Measurements from ENCODE around the gene GTF3C4. TPM values are rescaled to one million over a fixed set of nuclear protein-coding genes. Genes with fewer than 3 reads are reported as not detected.

The GTF3C4 gene
- total and polyA plus RNA-seq, 2 of the 13 experiments (the other 11 are each of a cell fraction or from before 2014, with no cell fraction given) = 2.6 to 12.9 TPM

DNA sequence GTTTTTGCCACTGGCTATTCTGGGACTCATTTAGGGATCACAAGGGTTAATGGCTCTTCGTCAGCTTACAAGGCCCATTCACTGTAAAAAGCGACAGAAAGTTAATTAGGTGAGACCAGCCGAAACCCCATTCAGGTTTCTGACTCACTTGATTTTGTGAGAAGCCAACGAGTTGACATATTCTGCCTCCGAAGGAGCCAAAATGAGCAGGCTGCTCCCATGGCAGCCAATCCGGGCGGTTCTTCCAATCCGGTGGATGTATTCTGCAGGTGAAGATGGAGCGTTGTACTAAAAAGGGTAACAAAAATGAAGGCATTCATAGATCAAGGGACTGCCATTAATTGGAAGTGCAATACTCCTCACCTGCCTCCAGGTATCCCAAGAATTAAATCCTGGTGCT lies 40.1 kb upstream of the GTF3C4 start:
- Histone ChIP-seq H3K4me2 (ENCODE audit: low read depth, low read length) (no peak overlapping the region), H3K9me3 (ENCODE audit: low read length) (no peaks in the 10 kb centered on the region), H3K36me3 (replicated peaks in 1 of 2; ENCODE audit: control insufficient read depth in 1 of 2, insufficient read depth in 2 of 2, low read length in 2 of 2) (peaks cover 11 to 55% of the 10 kb centered on the region in 2 experiments; a peak in 4 of 5 replicates), H3K4me1 (ENCODE audit: insufficient read depth, low read length) (peaks cover 9% of the 10 kb centered on the region; the same call in 1 of the 2 replicates), H2AFZ (ENCODE audit: low read length) (no peak overlapping the region), H3K4me3 (replicated peaks in 1 of 3; ENCODE audit: insufficient read depth in 1 of 3, low read depth in 2 of 3, low read length in 3 of 3) (no peak overlapping the region), H3K79me2 (ENCODE audit: insufficient read depth, low read length) (no peaks in the 10 kb centered on the region), H4K20me1 (ENCODE audit: insufficient read depth, low read length) (no peaks in the 10 kb centered on the region), H3K9ac (ENCODE audit: insufficient read depth, low read depth, low read length) (no peak overlapping the region), H3K27me3 (ENCODE audit: control insufficient read depth in 1 of 2, insufficient read depth in 2 of 2, low read length in 2 of 2) (no peaks in the 10 kb centered on the region), H3K27ac (ENCODE audit: extremely low read length, insufficient read depth, low read length) (no peak overlapping the region)
- FAIRE-seq (no peak), ATAC-seq (no peak), DNase-seq (ENCODE audit: low spot score) (no peak)
- intact Hi-C loops (cut with micrococcal nuclease; ENCODE audit: unreplicated experiment) = no loop called here
- ChIA-PET CTCF (ENCODE audit: low intra/inter-chr PET ratio, low total read pairs) (no interaction called here), POLR2A (no interaction called here)
- in situ Hi-C loops (cut with HindIII; ENCODE audit: extremely low pct_ligation_motif_present, low pct_unique_long_range_greater_than_20kb) = no loop called here
- TF ChIP-seq, protein P1, sequence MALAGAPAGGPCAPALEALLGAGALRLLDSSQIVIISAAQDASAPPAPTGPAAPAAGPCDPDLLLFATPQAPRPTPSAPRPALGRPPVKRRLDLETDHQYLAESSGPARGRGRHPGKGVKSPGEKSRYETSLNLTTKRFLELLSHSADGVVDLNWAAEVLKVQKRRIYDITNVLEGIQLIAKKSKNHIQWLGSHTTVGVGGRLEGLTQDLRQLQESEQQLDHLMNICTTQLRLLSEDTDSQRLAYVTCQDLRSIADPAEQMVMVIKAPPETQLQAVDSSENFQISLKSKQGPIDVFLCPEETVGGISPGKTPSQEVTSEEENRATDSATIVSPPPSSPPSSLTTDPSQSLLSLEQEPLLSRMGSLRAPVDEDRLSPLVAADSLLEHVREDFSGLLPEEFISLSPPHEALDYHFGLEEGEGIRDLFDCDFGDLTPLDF (CRISPR knock-in tag; IDR thresholded peaks at IDR 0.05) = no peak
- no peak for TF ChIP-seq ARID3A (IDR thresholded peaks at IDR 0.05; ENCODE audit: low read depth, low read length)
- TF ChIP-seq ZNF263 (CRISPR knock-in tag; IDR thresholded peaks at IDR 0.05) = no peak
- no peak for TF ChIP-seq LCORL (IDR thresholded peaks at IDR 0.05)
- no peak for TF ChIP-seq LCORL (CRISPR knock-in tag; IDR thresholded peaks at IDR 0.05)
- TF ChIP-seq TSC22D2 (CRISPR knock-in tag; IDR thresholded peaks at IDR 0.05; ENCODE audit: borderline replicate concordance) = no peak
- TF ChIP-seq MAFK (conservative IDR thresholded peaks at IDR 0.05 in 1 of 2, IDR thresholded peaks at IDR 0.05 in 1 of 2; ENCODE audit: low read length in 2 of 2) = no peak
- no peak for TF ChIP-seq CREB3 (CRISPR knock-in tag; IDR thresholded peaks at IDR 0.05)
- no peak for TF ChIP-seq FOSL2 (CRISPR knock-in tag; IDR thresholded peaks at IDR 0.05)
- TF ChIP-seq, protein P2, sequence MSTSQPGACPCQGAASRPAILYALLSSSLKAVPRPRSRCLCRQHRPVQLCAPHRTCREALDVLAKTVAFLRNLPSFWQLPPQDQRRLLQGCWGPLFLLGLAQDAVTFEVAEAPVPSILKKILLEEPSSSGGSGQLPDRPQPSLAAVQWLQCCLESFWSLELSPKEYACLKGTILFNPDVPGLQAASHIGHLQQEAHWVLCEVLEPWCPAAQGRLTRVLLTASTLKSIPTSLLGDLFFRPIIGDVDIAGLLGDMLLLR (CRISPR knock-in tag; IDR thresholded peaks at IDR 0.05) = no peak
- no peak for TF ChIP-seq SP4 (CRISPR knock-in tag; IDR thresholded peaks at IDR 0.05)
- TF ChIP-seq, protein P3, sequence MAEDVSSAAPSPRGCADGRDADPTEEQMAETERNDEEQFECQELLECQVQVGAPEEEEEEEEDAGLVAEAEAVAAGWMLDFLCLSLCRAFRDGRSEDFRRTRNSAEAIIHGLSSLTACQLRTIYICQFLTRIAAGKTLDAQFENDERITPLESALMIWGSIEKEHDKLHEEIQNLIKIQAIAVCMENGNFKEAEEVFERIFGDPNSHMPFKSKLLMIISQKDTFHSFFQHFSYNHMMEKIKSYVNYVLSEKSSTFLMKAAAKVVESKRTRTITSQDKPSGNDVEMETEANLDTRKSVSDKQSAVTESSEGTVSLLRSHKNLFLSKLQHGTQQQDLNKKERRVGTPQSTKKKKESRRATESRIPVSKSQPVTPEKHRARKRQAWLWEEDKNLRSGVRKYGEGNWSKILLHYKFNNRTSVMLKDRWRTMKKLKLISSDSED (CRISPR knock-in tag; IDR thresholded peaks at IDR 0.05) = no peak
- TF ChIP-seq ZNF281 (CRISPR knock-in tag; IDR thresholded peaks at IDR 0.05; ENCODE audit: borderline replicate concordance) = no peak
- TF ChIP-seq ZNF558 (CRISPR knock-in tag; IDR thresholded peaks at IDR 0.05; ENCODE audit: borderline replicate concordance) = no peak
- TF ChIP-seq EZH2 (conservative IDR thresholded peaks at IDR 0.05; ENCODE audit: low read depth, low read length) = no peak
- TF ChIP-seq NR2F6 (IDR thresholded peaks at IDR 0.05) = no peak
- TF ChIP-seq NR2F6 (CRISPR knock-in tag; IDR thresholded peaks at IDR 0.05) = no peak
- no peak for TF ChIP-seq ZNF792 (CRISPR knock-in tag; IDR thresholded peaks at IDR 0.05)
- no TSS peak for BruUV-seq (replicated peaks)
- WGBS (ENCODE audit: low lambda C conversion rate) = 97% methylated on average over 9 of the region's 9 CpGs
